ENCODE results near the gene CLK3.
A peak's percentile ranks its signal among the peaks of the same experiment; 100 is the strongest.

CLK3 gene

GRCh38 chr15:74615508-74616365 is at the start of gene CLK3:
TSS of gene CLK3 (plus strand) at chr15:74615836. CDS start at chr15:74619197, 3,361 bp downstream.
- DNase-seq (ENCODE audit: low spot score) = peak; percentile 99
- peak within 1 kb of the TSS; percentile 73 for H3K27ac ChIP-seq (ENCODE audit: poor library complexity, severe bottlenecking)
- H3K9me3 ChIP-seq (ENCODE audit: severe bottlenecking) = no peaks in the 10 kb centered on the region
- TF ChIP-seq, protein P1, sequence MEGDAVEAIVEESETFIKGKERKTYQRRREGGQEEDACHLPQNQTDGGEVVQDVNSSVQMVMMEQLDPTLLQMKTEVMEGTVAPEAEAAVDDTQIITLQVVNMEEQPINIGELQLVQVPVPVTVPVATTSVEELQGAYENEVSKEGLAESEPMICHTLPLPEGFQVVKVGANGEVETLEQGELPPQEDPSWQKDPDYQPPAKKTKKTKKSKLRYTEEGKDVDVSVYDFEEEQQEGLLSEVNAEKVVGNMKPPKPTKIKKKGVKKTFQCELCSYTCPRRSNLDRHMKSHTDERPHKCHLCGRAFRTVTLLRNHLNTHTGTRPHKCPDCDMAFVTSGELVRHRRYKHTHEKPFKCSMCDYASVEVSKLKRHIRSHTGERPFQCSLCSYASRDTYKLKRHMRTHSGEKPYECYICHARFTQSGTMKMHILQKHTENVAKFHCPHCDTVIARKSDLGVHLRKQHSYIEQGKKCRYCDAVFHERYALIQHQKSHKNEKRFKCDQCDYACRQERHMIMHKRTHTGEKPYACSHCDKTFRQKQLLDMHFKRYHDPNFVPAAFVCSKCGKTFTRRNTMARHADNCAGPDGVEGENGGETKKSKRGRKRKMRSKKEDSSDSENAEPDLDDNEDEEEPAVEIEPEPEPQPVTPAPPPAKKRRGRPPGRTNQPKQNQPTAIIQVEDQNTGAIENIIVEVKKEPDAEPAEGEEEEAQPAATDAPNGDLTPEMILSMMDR (IDR thresholded peaks at IDR 0.05; ENCODE audit: poor library complexity, severe bottlenecking) = no peak
- peaks cover 20% of the 10 kb centered on the region for H3K36me3 ChIP-seq (ENCODE audit: low read depth)
- H3K4me1 ChIP-seq (ENCODE audit: insufficient read depth, poor library complexity, severe bottlenecking) = peaks cover 8% of the 10 kb centered on the region
- H3K27me3 ChIP-seq (ENCODE audit: insufficient read depth, poor library complexity, severe bottlenecking) = no peaks in the 10 kb centered on the region
- peak within 1 kb of the TSS; percentile 70 for H3K4me3 ChIP-seq (ENCODE audit: severe bottlenecking)
- ATAC-seq (ENCODE audit: low read depth) = peak; percentile 88

DNA sequence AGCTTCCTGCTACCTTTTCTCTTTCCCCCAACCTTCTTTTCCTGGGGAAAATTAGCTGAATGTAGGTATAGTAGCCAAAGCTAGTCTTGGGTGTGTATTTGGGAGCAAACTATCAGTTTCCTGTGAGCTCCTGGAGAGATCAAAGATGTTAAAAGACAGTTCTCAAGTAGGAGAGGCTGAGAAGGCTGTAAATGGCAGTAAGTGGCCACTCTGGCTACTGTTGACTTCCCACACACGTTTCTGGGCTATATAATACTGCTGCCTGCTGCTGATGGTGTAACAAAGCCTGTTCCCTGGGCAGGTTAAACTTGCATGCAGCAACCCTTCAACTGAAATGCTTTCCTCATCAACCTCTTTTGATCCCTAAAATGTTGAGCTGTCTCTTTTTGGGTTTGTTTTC is 47.0 kb upstream of the CLK3 start:
- no peak for DNase-seq (ENCODE audit: low spot score)
- Histone ChIP-seq H3K36me3 (ENCODE audit: low read depth) (peaks cover 49% of the 10 kb centered on the region), H3K27ac (ENCODE audit: poor library complexity, severe bottlenecking) (no peak overlapping the region), H3K27me3 (ENCODE audit: insufficient read depth, poor library complexity, severe bottlenecking) (no peaks in the 10 kb centered on the region), H3K4me1 (ENCODE audit: insufficient read depth, poor library complexity, severe bottlenecking) (no peaks in the 10 kb centered on the region), H3K4me3 (ENCODE audit: severe bottlenecking) (no peak overlapping the region), H3K9me3 (ENCODE audit: severe bottlenecking) (no peaks in the 10 kb centered on the region)
- TF ChIP-seq, protein P1 (IDR thresholded peaks at IDR 0.05; ENCODE audit: poor library complexity, severe bottlenecking) = no peak
- no peak for ATAC-seq (ENCODE audit: low read depth)

DNA sequence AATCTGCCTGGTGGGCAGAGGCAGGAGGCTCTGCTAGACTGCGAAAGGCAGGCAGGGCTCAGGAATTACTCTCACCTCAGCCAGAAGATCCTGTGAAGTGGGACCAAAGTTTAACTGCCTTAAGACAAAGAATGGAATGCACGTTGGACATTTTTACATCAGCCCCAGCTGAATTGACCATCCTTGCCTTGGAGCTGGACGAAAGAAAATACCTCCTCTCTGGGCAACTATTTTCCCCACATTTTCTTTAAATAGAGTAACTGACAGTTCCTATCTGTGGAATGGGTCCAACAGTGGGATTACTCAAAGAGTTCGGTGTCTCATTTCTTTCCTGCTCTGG is 45.9 kb upstream of the CLK3 start:
- H3K27me3 ChIP-seq (ENCODE audit: insufficient read depth, poor library complexity, severe bottlenecking) = no peaks in the 10 kb centered on the region
- H3K36me3 ChIP-seq (ENCODE audit: low read depth) = peaks cover 59% of the 10 kb centered on the region
- H3K9me3 ChIP-seq (ENCODE audit: severe bottlenecking) = no peaks in the 10 kb centered on the region
- H3K4me1 ChIP-seq (ENCODE audit: insufficient read depth, poor library complexity, severe bottlenecking) = no peaks in the 10 kb centered on the region
- ATAC-seq (ENCODE audit: low read depth) = no peak
- no peak overlapping the region for H3K4me3 ChIP-seq (ENCODE audit: severe bottlenecking)
- TF ChIP-seq, protein P1 (IDR thresholded peaks at IDR 0.05; ENCODE audit: poor library complexity, severe bottlenecking) = no peak
- no peak for DNase-seq (ENCODE audit: low spot score)
- no peak overlapping the region for H3K27ac ChIP-seq (ENCODE audit: poor library complexity, severe bottlenecking)

DNA sequence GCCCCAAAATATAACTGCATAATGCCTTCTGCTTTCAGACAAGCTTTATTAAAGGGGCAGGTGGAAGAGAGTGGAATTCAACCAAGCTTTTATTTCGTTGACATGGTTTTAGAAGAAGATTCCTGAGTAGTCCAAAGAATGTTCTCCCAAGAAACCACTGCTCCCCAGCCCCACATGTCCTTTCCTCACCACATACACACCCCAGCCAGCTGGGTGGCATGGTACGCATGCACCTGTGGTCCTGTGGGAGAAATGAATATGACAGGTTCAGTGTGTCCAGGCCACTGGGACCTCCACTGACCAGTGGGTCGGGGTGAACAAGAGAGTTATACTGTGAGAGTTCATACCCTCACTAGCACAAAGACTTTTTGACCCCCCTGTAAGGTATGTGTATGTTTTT is 44.4 kb upstream of the CLK3 start:
- ATAC-seq (ENCODE audit: low read depth) (no peak), DNase-seq (ENCODE audit: low spot score) (no peak)
- Histone ChIP-seq H3K4me3 (ENCODE audit: severe bottlenecking) (no peak overlapping the region), H3K27me3 (ENCODE audit: insufficient read depth, poor library complexity, severe bottlenecking) (no peaks in the 10 kb centered on the region), H3K27ac (ENCODE audit: poor library complexity, severe bottlenecking) (no peak overlapping the region), H3K36me3 (ENCODE audit: low read depth) (peaks cover 72% of the 10 kb centered on the region), H3K4me1 (ENCODE audit: insufficient read depth, poor library complexity, severe bottlenecking) (no peaks in the 10 kb centered on the region), H3K9me3 (ENCODE audit: severe bottlenecking) (no peaks in the 10 kb centered on the region)
- TF ChIP-seq, protein P1 (IDR thresholded peaks at IDR 0.05; ENCODE audit: poor library complexity, severe bottlenecking) = no peak

DNA sequence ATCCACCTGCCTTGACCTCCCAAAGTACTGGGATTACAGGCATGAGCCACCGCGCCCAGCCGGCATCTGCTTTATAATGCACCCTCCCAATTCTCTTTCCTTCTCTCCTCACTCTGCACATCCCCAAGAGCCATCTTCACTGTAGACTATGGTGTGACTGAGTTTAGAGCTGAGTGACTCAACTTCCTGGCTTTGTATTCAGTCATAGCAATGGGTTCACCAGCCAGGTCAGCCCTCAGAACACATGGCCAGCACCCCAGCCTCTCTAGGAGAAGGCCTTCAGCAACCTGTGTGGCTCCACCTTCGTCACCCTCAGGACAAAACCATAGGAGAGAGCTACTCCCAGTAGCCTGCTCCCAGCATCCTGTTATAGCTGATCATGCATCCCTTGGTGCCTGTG is 41.6 kb upstream of the CLK3 start:
- Histone ChIP-seq H3K27ac (ENCODE audit: poor library complexity, severe bottlenecking) (no peak overlapping the region), H3K36me3 (ENCODE audit: low read depth) (peaks cover 81% of the 10 kb centered on the region), H3K27me3 (ENCODE audit: insufficient read depth, poor library complexity, severe bottlenecking) (no peaks in the 10 kb centered on the region), H3K4me3 (ENCODE audit: severe bottlenecking) (no peak overlapping the region), H3K4me1 (ENCODE audit: insufficient read depth, poor library complexity, severe bottlenecking) (no peaks in the 10 kb centered on the region), H3K9me3 (ENCODE audit: severe bottlenecking) (no peaks in the 10 kb centered on the region)
- no peak for DNase-seq (ENCODE audit: low spot score)
- TF ChIP-seq, protein P1 (IDR thresholded peaks at IDR 0.05; ENCODE audit: poor library complexity, severe bottlenecking) = no peak
- peak; percentile 38; the same call in 2 of the 3 replicates for ATAC-seq (ENCODE audit: low read depth)
